Mesendoderm (in vitro differentiated cells): Measurements from ENCODE around the gene ASTN2.

Source experiments
- DNase-seq: peaks from one replicate; pipeline ENCODE4 v3.0.0; 2013
- H2AK5ac ChIP-seq: 2 replicates; pipeline ENCODE4 v1.6.1; 2013; ENCODE audit warnings: low read length, inconsistent platforms
- H2BK120ac ChIP-seq: 2 replicates; pipeline ENCODE4 v1.6.1; 2013; ENCODE audit warnings: low read depth, mild to moderate bottlenecking, low read length, moderate library complexity, mixed read lengths
- H2BK15ac ChIP-seq: replicated peaks from 2 replicates; pipeline ENCODE4 v1.6.1; 2013; ENCODE audit warnings: low read depth, mild to moderate bottlenecking, moderate library complexity
- H2BK5ac ChIP-seq: 2 replicates; pipeline ENCODE4 v1.6.1; 2013; ENCODE audit warnings: low read length, inconsistent platforms
- H3K18ac ChIP-seq: 2 replicates; pipeline ENCODE4 v1.6.1; 2013; ENCODE audit warnings: mild to moderate bottlenecking, low read length, mixed read lengths
- H3K23ac ChIP-seq: one replicate; pipeline ENCODE4 v1.6.1; 2013; ENCODE audit warnings: low read length
- H3K27ac ChIP-seq: 2 replicates; pipeline ENCODE4 v1.5.1; 2013; ENCODE audit warnings: low read depth, mild to moderate bottlenecking, inconsistent platforms, low read length, moderate library complexity
- H3K27me3 ChIP-seq: 2 replicates; pipeline ENCODE4 v1.6.1; 2013; ENCODE audit warnings: low read length, control low read depth, mild to moderate bottlenecking, inconsistent platforms; ENCODE audit not compliant: insufficient read depth, poor library complexity
- H3K36me3 ChIP-seq: 2 replicates; pipeline ENCODE4 v1.6.1; 2013; ENCODE audit warnings: low read length, inconsistent platforms; ENCODE audit not compliant: control insufficient read depth, insufficient read depth
- H3K4ac ChIP-seq: one replicate; pipeline ENCODE4 v1.6.1; 2013; ENCODE audit warnings: low read depth, mild to moderate bottlenecking, low read length, moderate library complexity
- H3K4me1 ChIP-seq: 2 replicates; pipeline ENCODE4 v1.6.1; 2013; ENCODE audit warnings: low read depth, low read length, inconsistent platforms; ENCODE audit not compliant: control insufficient read depth
- H3K4me2 ChIP-seq: 2 replicates; pipeline ENCODE4 v1.6.1; 2013; ENCODE audit warnings: low read length
- H3K4me3 ChIP-seq: 2 replicates; pipeline ENCODE4 v1.5.1; 2013; ENCODE audit warnings: mild to moderate bottlenecking, low read length
- H3K56ac ChIP-seq: one replicate; pipeline ENCODE4 v1.6.1; 2013; ENCODE audit warnings: low read length
- H3K79me1 ChIP-seq: 2 replicates; pipeline ENCODE4 v1.6.1; 2013; ENCODE audit warnings: low read length, inconsistent platforms
- H3K79me2 ChIP-seq: 2 replicates; pipeline ENCODE4 v1.6.1; 2013; ENCODE audit warnings: mild to moderate bottlenecking, low read length; ENCODE audit not compliant: control insufficient read depth, insufficient read depth
- H3K9ac ChIP-seq: 2 replicates; pipeline ENCODE4 v1.6.1; 2013; ENCODE audit warnings: low read length, inconsistent platforms
- H4K5ac ChIP-seq: one replicate; pipeline ENCODE4 v1.6.1; 2013; ENCODE audit warnings: low read length
- H4K8ac ChIP-seq: one replicate; pipeline ENCODE4 v1.6.1; 2013; ENCODE audit warnings: low read depth, mild to moderate bottlenecking, control low read depth, low read length, moderate library complexity
- WGBS: extraction: QIAGEN DNeasy Blood & Tissue Kit; methylation state at CpG from one replicate; pipeline ENCODE4 v1.1.7; 2013; ENCODE audit warnings: low lambda C conversion rate, missing lambda C conversion rate; ENCODE audit not compliant: insufficient coverage; ENCODE audit errors: extremely low coverage; 5-methylcytosine and 5-hydroxymethylcytosine counted together

The ASTN2 gene

DNA sequence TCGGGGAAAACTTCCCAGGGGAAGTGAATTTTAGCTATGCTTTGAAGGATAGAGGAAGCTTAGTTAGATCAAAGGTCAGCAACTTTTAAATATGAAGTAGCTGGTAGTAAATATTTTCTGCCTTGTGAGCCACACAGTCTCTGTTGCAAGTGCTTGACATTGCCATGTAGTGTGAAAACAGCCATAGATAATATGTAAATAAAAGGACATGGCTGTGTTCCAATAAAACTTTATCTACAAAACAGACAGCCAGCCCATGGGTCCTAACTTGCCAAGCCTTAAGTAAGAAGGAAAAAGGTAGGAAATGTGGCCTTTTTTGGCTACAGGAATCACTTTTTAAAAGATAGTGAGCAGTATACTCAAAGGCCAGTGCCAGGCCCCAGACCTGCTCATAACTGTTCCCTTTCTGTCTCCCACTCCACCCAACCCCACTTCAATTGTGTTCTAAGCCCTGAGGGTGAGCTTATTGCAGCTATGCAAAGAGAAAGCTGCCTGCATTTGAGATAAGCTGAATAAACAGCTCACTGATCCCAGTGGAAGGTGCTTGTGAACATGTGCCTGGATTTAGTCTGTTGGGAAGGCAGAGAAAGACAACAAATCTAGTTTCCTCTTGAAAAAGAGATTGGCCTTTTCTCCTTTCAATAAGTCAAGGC is 840.7 kb downstream of the ASTN2 start:
- no peak overlapping the region for H4K8ac ChIP-seq
- no peak overlapping the region for H2BK15ac ChIP-seq
- H3K27ac ChIP-seq, result no peak overlapping the region
- no peak overlapping the region for H2BK5ac ChIP-seq
- H3K36me3 ChIP-seq, result no peaks in the 10 kb centered on the region
- H3K56ac ChIP-seq, result no peak overlapping the region
- H2AK5ac ChIP-seq, result no peak overlapping the region
- no peaks in the 10 kb centered on the region for H3K79me1 ChIP-seq
- H4K5ac ChIP-seq, result no peak overlapping the region
- WGBS, result no CpG with 5 or more reads among the region's 1 CpG
- H3K18ac ChIP-seq, result no peak overlapping the region
- no peak overlapping the region for H3K4ac ChIP-seq
- no peak overlapping the region for H3K4me2 ChIP-seq
- H3K9ac ChIP-seq, result no peak overlapping the region
- H3K4me1 ChIP-seq, result no peaks in the 10 kb centered on the region
- H2BK120ac ChIP-seq, result no peak overlapping the region
- no peak overlapping the region for H3K23ac ChIP-seq
- no peaks in the 10 kb centered on the region for H3K27me3 ChIP-seq
- no peak overlapping the region for H3K4me3 ChIP-seq
- peak; percentile 77 for DNase-seq
- H3K79me2 ChIP-seq, result no peaks in the 10 kb centered on the region

DNA sequence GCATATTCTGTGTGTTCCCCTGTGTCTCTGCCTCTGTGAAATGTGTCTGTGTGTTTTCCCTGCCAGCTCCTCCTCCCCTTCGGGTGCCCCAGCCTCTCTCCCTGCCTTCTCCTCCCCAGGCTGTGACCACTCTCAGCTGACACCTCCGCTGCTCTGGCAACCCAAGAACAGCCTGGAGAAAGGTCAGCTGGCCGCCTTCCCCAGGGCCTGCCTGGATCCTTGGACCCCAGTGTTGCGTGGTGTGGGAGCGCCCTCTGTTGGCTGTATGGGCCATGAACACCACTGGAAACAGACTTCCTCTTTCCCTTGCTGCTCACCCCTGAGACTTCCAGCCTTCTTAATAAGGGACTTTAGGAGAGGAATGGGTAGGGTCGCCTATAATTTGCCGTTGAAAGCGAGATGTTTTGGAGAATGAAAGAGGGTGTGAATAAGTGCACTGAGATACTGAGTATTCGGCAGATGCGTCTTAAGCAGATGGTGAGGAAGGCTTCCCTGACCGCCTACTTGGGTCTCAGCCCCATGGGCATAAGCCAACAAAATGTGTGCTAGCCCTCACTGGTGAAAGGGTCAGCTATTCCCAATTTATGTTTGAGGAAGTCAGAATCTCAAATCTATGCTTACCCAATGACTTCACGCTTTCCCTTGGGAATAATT is 842.6 kb downstream of the ASTN2 start:
- Histone ChIP-seq H2AK5ac (no peak overlapping the region), H3K4me1 (no peaks in the 10 kb centered on the region), H3K4ac (no peak overlapping the region), H4K5ac (no peak overlapping the region), H3K9ac (no peak overlapping the region), H3K18ac (no peak overlapping the region), H3K4me2 (no peak overlapping the region), H4K8ac (no peak overlapping the region), H3K4me3 (no peak overlapping the region), H3K79me2 (no peaks in the 10 kb centered on the region), H3K36me3 (no peaks in the 10 kb centered on the region), H3K27me3 (no peaks in the 10 kb centered on the region), H3K27ac (no peak overlapping the region), H3K79me1 (no peaks in the 10 kb centered on the region), H3K56ac (no peak overlapping the region), H2BK5ac (no peak overlapping the region), H2BK120ac (no peak overlapping the region), H3K23ac (no peak overlapping the region), H2BK15ac (no peak overlapping the region)
- DNase-seq, result peak; percentile 86
- no CpG with 5 or more reads among the region's 12 CpGs for WGBS

DNA sequence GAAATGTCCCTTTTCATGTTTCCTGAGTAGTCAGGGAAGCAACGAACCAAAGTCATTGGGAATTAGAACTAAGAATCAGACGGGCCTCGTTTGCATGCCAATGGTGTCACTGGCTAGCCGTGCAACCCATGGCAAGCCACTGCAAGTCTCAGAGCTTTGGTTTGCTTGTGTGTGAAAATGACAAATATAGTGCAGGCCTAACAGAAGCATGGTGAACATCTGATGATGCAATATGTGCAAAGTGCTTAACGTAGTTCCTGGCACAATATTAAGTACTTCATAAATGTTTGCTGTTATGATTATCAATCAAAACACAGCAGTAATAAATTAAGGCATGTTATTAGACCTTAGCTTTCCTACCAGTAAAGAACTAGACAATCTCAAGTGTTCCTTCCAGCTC is 845.7 kb downstream of the ASTN2 start:
- Histone ChIP-seq H3K4me2 (no peak overlapping the region), H3K79me1 (no peaks in the 10 kb centered on the region), H3K18ac (no peak overlapping the region), H4K5ac (no peak overlapping the region), H3K4ac (no peak overlapping the region), H2AK5ac (no peak overlapping the region), H3K56ac (no peak overlapping the region), H3K36me3 (no peaks in the 10 kb centered on the region), H3K4me1 (no peaks in the 10 kb centered on the region), H3K27me3 (no peaks in the 10 kb centered on the region), H4K8ac (no peak overlapping the region), H3K4me3 (no peak overlapping the region), H2BK15ac (no peak overlapping the region), H3K79me2 (no peaks in the 10 kb centered on the region), H2BK120ac (no peak overlapping the region), H3K27ac (no peak overlapping the region), H3K9ac (no peak overlapping the region), H2BK5ac (no peak overlapping the region), H3K23ac (no peak overlapping the region)
- DNase-seq, result no peak
- WGBS, result no CpG with 5 or more reads among the region's 5 CpGs

DNA sequence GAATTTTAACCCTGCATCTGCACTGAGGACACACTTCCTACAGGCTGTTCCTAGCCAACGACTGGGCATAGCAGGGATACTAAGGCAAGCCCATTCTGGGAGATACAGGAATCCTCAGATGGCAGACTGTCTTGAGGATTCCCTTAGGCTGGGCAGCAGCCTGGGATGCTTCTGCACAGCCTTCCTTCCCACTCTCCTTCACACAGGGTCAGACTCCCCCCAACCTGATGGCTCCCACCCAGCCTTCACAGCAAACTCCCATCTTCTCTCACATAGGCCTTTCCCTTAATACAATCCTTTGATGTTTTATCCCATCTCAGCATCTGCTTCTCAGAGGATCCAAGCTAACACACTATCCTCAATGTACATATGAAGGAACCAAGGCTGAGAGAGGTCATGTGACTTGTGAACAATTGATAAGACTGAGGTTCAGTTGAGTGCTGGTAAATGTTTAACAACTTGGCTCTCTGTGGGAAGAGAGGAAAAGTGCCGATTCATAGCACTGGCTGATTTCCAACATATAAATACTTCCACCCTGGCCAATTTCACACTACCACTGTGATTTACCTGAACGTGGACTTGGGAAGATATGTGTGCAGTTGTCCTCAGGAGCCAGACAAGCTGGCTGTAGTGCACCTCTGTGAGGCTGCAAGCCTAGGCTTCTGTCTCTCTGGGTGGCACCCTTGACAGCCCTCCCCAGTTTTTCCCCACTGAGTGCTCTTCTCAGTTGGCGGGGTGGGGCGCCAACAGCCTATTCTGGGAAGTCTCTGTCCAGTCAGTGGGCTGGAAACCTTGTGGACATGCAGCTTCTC is 848.0 kb downstream of the ASTN2 start:
- H4K5ac ChIP-seq, result no peak overlapping the region
- H3K4me2 ChIP-seq, result no peak overlapping the region
- no peak overlapping the region for H4K8ac ChIP-seq
- no peak overlapping the region for H3K27ac ChIP-seq
- H2AK5ac ChIP-seq, result no peak overlapping the region
- H3K27me3 ChIP-seq, result no peaks in the 10 kb centered on the region
- H2BK15ac ChIP-seq, result no peak overlapping the region
- H3K18ac ChIP-seq, result no peak overlapping the region
- no peaks in the 10 kb centered on the region for H3K36me3 ChIP-seq
- H3K9ac ChIP-seq, result no peak overlapping the region
- no peak overlapping the region for H2BK120ac ChIP-seq
- H3K79me1 ChIP-seq, result no peaks in the 10 kb centered on the region
- no peak overlapping the region for H3K23ac ChIP-seq
- H3K4me1 ChIP-seq, result no peaks in the 10 kb centered on the region
- no peak overlapping the region for H3K4ac ChIP-seq
- no CpG with 5 or more reads among the region's 5 CpGs for WGBS
- DNase-seq, result no peak
- H3K79me2 ChIP-seq, result no peaks in the 10 kb centered on the region
- H3K4me3 ChIP-seq, result no peak overlapping the region
- no peak overlapping the region for H3K56ac ChIP-seq
- no peak overlapping the region for H2BK5ac ChIP-seq

DNA sequence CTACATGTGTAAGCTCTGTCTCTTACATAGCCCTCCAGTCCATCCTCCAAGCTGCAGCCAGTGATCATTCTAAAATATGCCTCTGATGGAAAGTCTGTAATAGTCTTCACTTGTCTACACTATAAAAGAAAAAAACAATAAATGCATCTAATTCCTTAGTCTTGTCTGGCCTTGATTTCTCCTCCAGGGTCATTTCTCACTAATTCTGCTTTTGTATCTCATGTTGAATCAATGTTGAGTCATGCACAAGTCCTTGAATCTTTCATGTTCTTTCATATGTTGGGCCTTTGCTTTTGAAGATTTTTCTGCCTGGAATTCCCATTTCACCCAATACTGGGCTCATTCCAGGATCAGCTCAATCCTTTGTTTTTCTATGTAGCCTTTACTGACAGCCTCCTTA is 848.9 kb downstream of the ASTN2 start:
- H3K23ac ChIP-seq, result no peak overlapping the region
- no peaks in the 10 kb centered on the region for H3K4me1 ChIP-seq
- H2BK120ac ChIP-seq, result no peak overlapping the region
- no peak overlapping the region for H3K27ac ChIP-seq
- H2AK5ac ChIP-seq, result no peak overlapping the region
- no peaks in the 10 kb centered on the region for H3K79me1 ChIP-seq
- H3K27me3 ChIP-seq, result no peaks in the 10 kb centered on the region
- no peak overlapping the region for H3K56ac ChIP-seq
- H2BK5ac ChIP-seq, result no peak overlapping the region
- H3K4me2 ChIP-seq, result no peak overlapping the region
- no peak overlapping the region for H2BK15ac ChIP-seq
- H3K9ac ChIP-seq, result no peak overlapping the region
- H3K4ac ChIP-seq, result no peak overlapping the region
- no peaks in the 10 kb centered on the region for H3K36me3 ChIP-seq
- no peak overlapping the region for H4K8ac ChIP-seq
- DNase-seq, result no peak
- H4K5ac ChIP-seq, result no peak overlapping the region
- H3K79me2 ChIP-seq, result no peaks in the 10 kb centered on the region
- no peak overlapping the region for H3K18ac ChIP-seq
- no peak overlapping the region for H3K4me3 ChIP-seq
